ENCODE data around the gene ID4.

ID4 gene

GRCh38 chr6:19837511-19838441 lies 606 bp downstream of the ID4 start:
- H3K27ac ChIP-seq (ENCODE audit: low read length): no peak overlapping the region
- peaks cover 2% of the 10 kb centered on the region for H3K27me3 ChIP-seq (ENCODE audit: insufficient read depth, low read length, poor library complexity)
- no peaks in the 10 kb centered on the region for H3K79me2 ChIP-seq (ENCODE audit: insufficient read depth, low read length)
- DNase-seq (no peak), ATAC-seq (ENCODE audit: insufficient read depth, low read depth) (no peak)
- no peaks in the 10 kb centered on the region for H4K20me1 ChIP-seq (ENCODE audit: insufficient read depth, low read length)
- no peaks in the 10 kb centered on the region for H3K9me3 ChIP-seq (ENCODE audit: insufficient read depth, low read length, severe bottlenecking)
- no peak overlapping the region for H3K9ac ChIP-seq (ENCODE audit: low read depth, low read length)
- no peak overlapping the region for H3K4me2 ChIP-seq (ENCODE audit: insufficient read depth, low read length)
- no peaks in the 10 kb centered on the region for H3K4me1 ChIP-seq (ENCODE audit: insufficient read depth, low read length)
- TF ChIP-seq EZH2 (IDR thresholded peaks at IDR 0.05; ENCODE audit: borderline replicate concordance, low read depth, low read length, severe bottlenecking) (no peak), CTCF (IDR thresholded peaks at IDR 0.05; ENCODE audit: borderline replicate concordance, extremely low read depth, low read length, poor library complexity, severe bottlenecking) (no peak)
- H2AFZ ChIP-seq (ENCODE audit: low read depth, low read length): no peak overlapping the region
- H3K4me3 ChIP-seq (ENCODE audit: low read depth in 1 of 2, low read length in 2 of 2): no peak overlapping the region
- H3K36me3 ChIP-seq (ENCODE audit: insufficient read depth, low read length): no peaks in the 10 kb centered on the region

- Histone ChIP-seq H3K4me1 (ENCODE audit: insufficient read depth, low read length) (no peaks in the 10 kb centered on the region), H4K20me1 (ENCODE audit: insufficient read depth, low read length) (no peaks in the 10 kb centered on the region), H3K27ac (ENCODE audit: low read length) (no peak overlapping the region), H3K9me3 (ENCODE audit: insufficient read depth, low read length, severe bottlenecking) (no peaks in the 10 kb centered on the region), H3K36me3 (ENCODE audit: insufficient read depth, low read length) (no peaks in the 10 kb centered on the region), H3K4me3 (ENCODE audit: low read depth in 1 of 2, low read length in 2 of 2) (no peak overlapping the region), H3K79me2 (ENCODE audit: insufficient read depth, low read length) (no peaks in the 10 kb centered on the region), H3K27me3 (ENCODE audit: insufficient read depth, low read length, poor library complexity) (peaks cover 3% of the 10 kb centered on the region), H3K9ac (ENCODE audit: low read depth, low read length) (no peak overlapping the region), H2AFZ (ENCODE audit: low read depth, low read length) (no peak overlapping the region), H3K4me2 (ENCODE audit: insufficient read depth, low read length) (no peak overlapping the region)
- DNase-seq (no peak), ATAC-seq (ENCODE audit: insufficient read depth, low read depth) (no peak)
- TF ChIP-seq CTCF (IDR thresholded peaks at IDR 0.05; ENCODE audit: borderline replicate concordance, extremely low read depth, low read length, poor library complexity, severe bottlenecking) (no peak), EZH2 (IDR thresholded peaks at IDR 0.05; ENCODE audit: borderline replicate concordance, low read depth, low read length, severe bottlenecking) (no peak)
These were observed 1.5 kb downstream of the ID4 start for GRCh38 chr6:19838442-19839236.

GRCh38 chr6:19839237-19839546 lies 2.0 kb downstream of the ID4 start:
- TF ChIP-seq EZH2 (IDR thresholded peaks at IDR 0.05; ENCODE audit: borderline replicate concordance, low read depth, low read length, severe bottlenecking): no peak
- no peak for TF ChIP-seq CTCF (IDR thresholded peaks at IDR 0.05; ENCODE audit: borderline replicate concordance, extremely low read depth, low read length, poor library complexity, severe bottlenecking)
- Histone ChIP-seq H3K79me2 (ENCODE audit: insufficient read depth, low read length) (no peaks in the 10 kb centered on the region), H3K9ac (ENCODE audit: low read depth, low read length) (no peak overlapping the region), H3K4me2 (ENCODE audit: insufficient read depth, low read length) (no peak overlapping the region), H3K4me3 (ENCODE audit: low read depth in 1 of 2, low read length in 2 of 2) (no peak overlapping the region), H3K27me3 (ENCODE audit: insufficient read depth, low read length, poor library complexity) (peaks cover 3% of the 10 kb centered on the region), H2AFZ (ENCODE audit: low read depth, low read length) (no peak overlapping the region), H3K9me3 (ENCODE audit: insufficient read depth, low read length, severe bottlenecking) (no peaks in the 10 kb centered on the region), H3K36me3 (ENCODE audit: insufficient read depth, low read length) (no peaks in the 10 kb centered on the region), H4K20me1 (ENCODE audit: insufficient read depth, low read length) (no peaks in the 10 kb centered on the region), H3K27ac (ENCODE audit: low read length) (no peak overlapping the region), H3K4me1 (ENCODE audit: insufficient read depth, low read length) (no peaks in the 10 kb centered on the region)
- no peak for DNase-seq
- no peak for ATAC-seq (ENCODE audit: insufficient read depth, low read depth)

All from DND-41 (cell line).